K562 (cell line): ENCODE measurements around the gene PLIN5. TPM values are rescaled to one million over a fixed set of nuclear protein-coding genes. Genes with fewer than 3 reads are reported as not detected.

ENCODE experiments used
- ARHGAP35 ChIP-seq: fragments of 450-650 bp; IDR thresholded peaks from 2 replicates; pipeline ENCODE4 v1.6.1; 2018; ENCODE audit not compliant: partially characterized antibody
- CBX8 ChIP-seq: fragments of 200-600 bp; sonication (generic); IDR thresholded peaks from 2 replicates; pipeline ENCODE4 v1.6.1; 2012; ENCODE audit warnings: borderline replicate concordance, mixed run types, low read depth, mild to moderate bottlenecking, moderate library complexity, mixed read lengths, low read length, control low read depth, inconsistent platforms; ENCODE audit not compliant: poor library complexity, severe bottlenecking; ENCODE audit errors: extremely low read depth
- CREB5 ChIP-seq: fragments of 250-450 bp; sonication (Bioruptor Pico); IDR thresholded peaks from 2 replicates; pipeline ENCODE4 v1.5.0; 2020; ENCODE audit warnings: mild to moderate bottlenecking
- CTCF ChIP-seq, 3 experiments: IDR thresholded peaks in 2 of 3; conservative IDR thresholded peaks in 1 of 3; 2 replicates each; pipeline ENCODE4 v1.5.1; 2011 to 2012; ENCODE audit warnings: low read length in 3 of 3, mild to moderate bottlenecking in 3 of 3, control low read depth in 2 of 3, improper control_type of control experiment in 1 of 3, inconsistent platforms in 1 of 3, low read depth in 1 of 3, mixed read lengths in 1 of 3, moderate library complexity in 1 of 3; ENCODE audit not compliant: insufficient read depth in 2 of 3
- DMBX1 ChIP-seq: fragments of 250-450 bp; sonication (Bioruptor Pico); IDR thresholded peaks from 2 replicates; pipeline ENCODE4 v1.8.0; 2022; ENCODE audit warnings: inconsistent platforms, mild to moderate bottlenecking, moderate library complexity, borderline replicate concordance
- ELF2 ChIP-seq: fragments of 250-450 bp; sonication (Bioruptor Pico); IDR thresholded peaks from 2 replicates; pipeline ENCODE4 v1.5.0; 2021; ENCODE audit warnings: mild to moderate bottlenecking
- GATAD2B ChIP-seq: fragments of 450-650 bp; IDR thresholded peaks from 2 replicates; pipeline ENCODE4 v1.6.1; 2017; ENCODE audit warnings: mild to moderate bottlenecking, borderline replicate concordance
- GTF2F1 ChIP-seq: IDR thresholded peaks from 2 replicates; pipeline ENCODE4 v1.6.1; 2011; ENCODE audit warnings: low read depth, low read length, improper control_type of control experiment
- MTA3 ChIP-seq: fragments of 450-650 bp; formaldehyde crosslinking; IDR thresholded peaks from 2 replicates; pipeline ENCODE4 v1.6.1; 2017; ENCODE audit warnings: mild to moderate bottlenecking, borderline replicate concordance
- NFXL1 ChIP-seq: fragments of 450-650 bp; formaldehyde crosslinking; IDR thresholded peaks from 2 replicates; pipeline ENCODE4 v1.4.0; 2021; ENCODE audit warnings: mild to moderate bottlenecking
- PRPF4 ChIP-seq: fragments of 200-400 bp; formaldehyde crosslinking; IDR thresholded peaks from one replicate; pipeline ENCODE4 v1.6.1; 2017; ENCODE audit warnings: low read length, low read depth, mild to moderate bottlenecking; ENCODE audit not compliant: insufficient read depth, poor library complexity, severe bottlenecking
- TEAD4 ChIP-seq, 2 experiments: sonication (generic) in 1 of 2; formaldehyde crosslinking in 1 of 2; IDR thresholded peaks; 2 replicates each; pipeline versions ENCODE4 v1.6.1 to v1.8.0; 2012 to 2022; ENCODE audit warnings: borderline replicate concordance in 1 of 2, inconsistent platforms in 1 of 2, low read length in 1 of 2, mild to moderate bottlenecking in 1 of 2, missing genetic modification reagents in 1 of 2
- ZBTB9 ChIP-seq: fragments of 450-650 bp; formaldehyde crosslinking; IDR thresholded peaks from 2 replicates; pipeline ENCODE4 v1.4.0; 2020; ENCODE audit warnings: mild to moderate bottlenecking, moderate library complexity
- ZNF174 ChIP-seq: fragments of 250-450 bp; sonication (Bioruptor Pico); IDR thresholded peaks from 2 replicates; pipeline ENCODE4 v1.4.0; 2020; ENCODE audit warnings: mild to moderate bottlenecking
- ZNF717 ChIP-seq: fragments of 250-450 bp; sonication (Bioruptor Pico); IDR thresholded peaks from 2 replicates; pipeline ENCODE4 v1.5.0; 2021
- polyA plus RNA-seq, 8 experiments: library from polyadenylated mRNA; depleted of rRNA in 4 of 8; stranded (reverse) in 5 of 8; unstranded in 3 of 8; fragments of >200 nt; fragmentation: Nextera tagmentation in 2 of 8; fragmentation: Illumina TruSeq in 1 of 8; extraction: Ambion mirVana in 2 of 8; extraction: Trizol in 1 of 8; gene quantifications; 2 replicates each; pipeline versions ENCODE4 v1.2.1 to v1.2.3, GENCODE V29; 2011 to 2014; ENCODE audit warnings: inconsistent platforms in 1 of 8, missing spikeins in 1 of 8
- total RNA-seq, 7 experiments: library from RNA; depleted of rRNA in 6 of 7; stranded (reverse); fragments of >200 nt in 6 of 7; fragmentation: Illumina TruSeq in 2 of 7; extraction: Trizol in 2 of 7; gene quantifications; 2 replicates each; pipeline versions ENCODE4 v1.2.1 to v1.2.3, GENCODE V29; 2011 to 2021; ENCODE audit warnings: low replicate concordance in 1 of 7

The PLIN5 gene
- total and polyA plus RNA-seq, 9 of the 15 experiments (the other 6 are each of a cell fraction or from before 2014, with no cell fraction given) = 0.04 to 1.3 (median 0.50) TPM

GRCh38 chr19:4537953-4538600 lies 3.1 kb upstream of the PLIN5 start (continued):
- no peak for TF ChIP-seq GTF2F1
- TF ChIP-seq TEAD4 (IDR thresholded peaks at IDR 0.05; ENCODE audit: low read length) = no peak
- TF ChIP-seq TEAD4 (CRISPR knock-in tag; IDR thresholded peaks at IDR 0.05; ENCODE audit: borderline replicate concordance) = no peak
- no peak for TF ChIP-seq ZBTB9 (CRISPR knock-in tag)
- no peak for TF ChIP-seq PRPF4
- no peak for TF ChIP-seq ELF2
- no peak for TF ChIP-seq DMBX1 (CRISPR knock-in tag)
- no peak for TF ChIP-seq ZNF174 (CRISPR knock-in tag)
- TF ChIP-seq CBX8 = no peak
- TF ChIP-seq MTA3 = no peak
- no peak for TF ChIP-seq NFXL1 (CRISPR knock-in tag)
- TF ChIP-seq ARHGAP35 = no peak
- TF ChIP-seq ZNF717 (CRISPR knock-in tag) = no peak
- peak; percentile 22 to 38 (median 23); a peak in 3 of 6 replicates for TF ChIP-seq CTCF (IDR thresholded peaks at IDR 0.05 in 2 of 3, conservative IDR thresholded peaks at IDR 0.05 in 1 of 3; ENCODE audit: insufficient read depth in 2 of 3, low read depth in 1 of 3, low read length in 3 of 3)
- no peak for TF ChIP-seq GATAD2B
- TF ChIP-seq CREB5 = no peak
